Right atrium auricular region (tissue), 2 donors: ENCODE results near the gene TSSK1B. TPM values are rescaled to one million over a fixed set of nuclear protein-coding genes. Genes with fewer than 3 reads are reported as not detected.

Source experiments
- DNase-seq: peaks from one replicate; pipeline ENCODE4 v3.0.0-alpha.2; 2019; ENCODE audit warnings: low spot score
- H3K27ac ChIP-seq, 2 donors: fragments of 200-600 bp; sonication (generic); 1 replicate in 1 of 2; 2 replicates in 1 of 2; pipeline ENCODE4 v1.5.1; 2016 to 2019
- H3K27me3 ChIP-seq, 2 donors: fragments of 200-600 bp; sonication (generic); one replicate each; pipeline versions ENCODE4 v1.5.1 to v1.6.0; 2017 to 2019
- H3K36me3 ChIP-seq: fragments of 200-600 bp; sonication (generic); one replicate; pipeline ENCODE4 v1.5.1; 2016
- H3K4me1 ChIP-seq, 2 donors: fragments of 200-600 bp; sonication (generic); one replicate each; pipeline versions ENCODE4 v1.5.1 to v1.6.0; 2017 to 2019
- H3K4me3 ChIP-seq, 2 donors: fragments of 200-600 bp; sonication (generic); 1 replicate in 1 of 2; 2 replicates in 1 of 2; pipeline ENCODE4 v1.5.1; 2017 to 2019; ENCODE audit warnings: mild to moderate bottlenecking in 1 of 2, moderate library complexity in 1 of 2
- H3K9me3 ChIP-seq, 2 donors: fragments of 200-600 bp; sonication (generic); one replicate each; pipeline ENCODE4 v1.5.1; 2019
- total RNA-seq, 2 donors: library from RNA; depleted of rRNA; stranded (reverse); fragments of >200 nt; gene quantifications; one replicate each; pipeline ENCODE4 v1.1.0, GENCODE V29; 2016
- TF ChIP-seq, protein P1 (sequence below), 2 donors: fragments of 200-600 bp; sonication (generic); IDR thresholded peaks; one replicate each; pipeline ENCODE4 v1.5.1; 2019; ENCODE audit warnings: antibody characterized with exemption in 2 of 2

The TSSK1B gene
- total RNA-seq, 2 donors from 2014 or later, result not detected

DNA sequence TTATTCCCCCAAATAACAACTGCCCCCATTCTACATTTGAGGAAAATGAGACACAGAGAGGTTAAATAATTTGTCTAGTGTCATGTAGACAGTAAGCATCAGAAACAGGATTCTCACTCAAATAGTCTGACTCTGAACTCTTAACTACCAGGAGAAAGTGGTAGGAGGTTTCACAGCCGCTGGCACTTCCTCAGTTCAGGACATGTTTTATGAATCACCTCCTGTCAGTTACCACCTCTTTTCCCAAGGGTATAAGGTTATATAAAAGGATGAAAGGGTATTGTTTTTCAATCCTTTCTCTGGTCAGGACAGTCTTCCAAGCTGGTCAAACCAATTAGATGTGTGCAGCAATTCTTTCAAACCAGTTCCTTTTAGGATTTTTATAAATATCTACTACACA is 52.1 kb downstream of the TSSK1B start:
- H3K27me3 ChIP-seq, result no peaks in the 10 kb centered on the region
- no peak overlapping the region for H3K4me3 ChIP-seq
- H3K9me3 ChIP-seq, result no peaks in the 10 kb centered on the region
- H3K4me1 ChIP-seq, result peaks cover 0 to 5% of the 10 kb centered on the region in 2 donors
- no peaks in the 10 kb centered on the region for H3K36me3 ChIP-seq
- no peak for DNase-seq
- TF ChIP-seq, protein P1, sequence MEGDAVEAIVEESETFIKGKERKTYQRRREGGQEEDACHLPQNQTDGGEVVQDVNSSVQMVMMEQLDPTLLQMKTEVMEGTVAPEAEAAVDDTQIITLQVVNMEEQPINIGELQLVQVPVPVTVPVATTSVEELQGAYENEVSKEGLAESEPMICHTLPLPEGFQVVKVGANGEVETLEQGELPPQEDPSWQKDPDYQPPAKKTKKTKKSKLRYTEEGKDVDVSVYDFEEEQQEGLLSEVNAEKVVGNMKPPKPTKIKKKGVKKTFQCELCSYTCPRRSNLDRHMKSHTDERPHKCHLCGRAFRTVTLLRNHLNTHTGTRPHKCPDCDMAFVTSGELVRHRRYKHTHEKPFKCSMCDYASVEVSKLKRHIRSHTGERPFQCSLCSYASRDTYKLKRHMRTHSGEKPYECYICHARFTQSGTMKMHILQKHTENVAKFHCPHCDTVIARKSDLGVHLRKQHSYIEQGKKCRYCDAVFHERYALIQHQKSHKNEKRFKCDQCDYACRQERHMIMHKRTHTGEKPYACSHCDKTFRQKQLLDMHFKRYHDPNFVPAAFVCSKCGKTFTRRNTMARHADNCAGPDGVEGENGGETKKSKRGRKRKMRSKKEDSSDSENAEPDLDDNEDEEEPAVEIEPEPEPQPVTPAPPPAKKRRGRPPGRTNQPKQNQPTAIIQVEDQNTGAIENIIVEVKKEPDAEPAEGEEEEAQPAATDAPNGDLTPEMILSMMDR (IDR thresholded peaks at IDR 0.05), result no peak
- H3K27ac ChIP-seq, result no peak overlapping the region

Other genes with a start within 250 kb of the TSSK1B start
- gene MCC, start 53.5 kb upstream of the TSSK1B start, total RNA-seq, result 10 to 100 TPM; 28.8 to 31.7 TPM
- 10 to 100 TPM in 1 of 2 donors, 1 to 10 TPM in 1; 7.8 to 12.1 TPM for gene YTHDC2, start 78.7 kb upstream of the TSSK1B start, total RNA-seq